Peyer's patch (tissue), 4 donors: ENCODE results near the gene RPL41. TPM values are rescaled to one million over a fixed set of nuclear protein-coding genes. Genes with fewer than 3 reads are reported as not detected.
"Not testable (repeated sequence)": the region's sequence is repeated elsewhere in the genome, so short reads cannot be mapped to it uniquely, and the experiment has no call there.

Experiments
- DNase-seq, 3 donors: peaks; one replicate each; pipeline ENCODE4 v3.0.0-alpha.2; 2017 to 2019
- H3K27ac ChIP-seq, 4 donors: fragments of 200-600 bp; sonication (generic); one replicate each; pipeline ENCODE4 v1.5.1; 2016 to 2019
- H3K27me3 ChIP-seq, 2 donors: fragments of 200-600 bp; sonication (generic); one replicate each; pipeline ENCODE4 v1.5.1; 2019
- H3K36me3 ChIP-seq, 3 donors: fragments of 200-600 bp; sonication (generic); one replicate each; pipeline ENCODE4 v1.5.1; 2016 to 2019
- H3K4me1 ChIP-seq, 4 donors: fragments of 200-600 bp; sonication (generic); one replicate each; pipeline ENCODE4 v1.5.1; 2016 to 2019
- H3K4me3 ChIP-seq, 4 donors: fragments of 200-600 bp; sonication (generic); 1 replicate in 3 of 4; 2 replicates in 1 of 4; pipeline ENCODE4 v1.5.1; 2016 to 2019; ENCODE audit warnings: mild to moderate bottlenecking in 1 of 4
- H3K9me3 ChIP-seq, 4 donors: fragments of 200-600 bp; sonication (generic); one replicate each; pipeline ENCODE4 v1.5.1; 2016 to 2019; ENCODE audit warnings: mild to moderate bottlenecking in 1 of 4
- POLR2A ChIP-seq, 2 donors: fragments of 450-650 bp; IDR thresholded peaks; one replicate each; pipeline ENCODE4 v1.5.1; 2017; ENCODE audit warnings: antibody characterized with exemption in 2 of 2, mild to moderate bottlenecking in 2 of 2, moderate library complexity in 2 of 2
- total RNA-seq, 4 donors: library from RNA; depleted of rRNA; stranded (reverse); fragments of >200 nt; gene quantifications; one replicate each; pipeline ENCODE4 v1.1.0, GENCODE V29; 2016
- TF ChIP-seq, protein P1 (sequence below), 6 experiments: fragments of 450-650 bp in 4 of 6; fragments of 200-600 bp in 2 of 6; sonication (generic) in 1 of 6; IDR thresholded peaks; one replicate each; pipeline ENCODE4 v1.5.1; 2017 to 2019; ENCODE audit warnings: antibody characterized with exemption in 6 of 6, mild to moderate bottlenecking in 3 of 6, moderate library complexity in 1 of 6

The RPL41 gene
- 1,000 to 10,000 TPM; 1,852 to 2,996 (median 2,194) TPM for total RNA-seq

GRCh38 chr12:56116267-56117081, at the start of gene RPL41:
RPL41 (plus strand) TSS chr12:56116633.
- TF ChIP-seq, protein P1, sequence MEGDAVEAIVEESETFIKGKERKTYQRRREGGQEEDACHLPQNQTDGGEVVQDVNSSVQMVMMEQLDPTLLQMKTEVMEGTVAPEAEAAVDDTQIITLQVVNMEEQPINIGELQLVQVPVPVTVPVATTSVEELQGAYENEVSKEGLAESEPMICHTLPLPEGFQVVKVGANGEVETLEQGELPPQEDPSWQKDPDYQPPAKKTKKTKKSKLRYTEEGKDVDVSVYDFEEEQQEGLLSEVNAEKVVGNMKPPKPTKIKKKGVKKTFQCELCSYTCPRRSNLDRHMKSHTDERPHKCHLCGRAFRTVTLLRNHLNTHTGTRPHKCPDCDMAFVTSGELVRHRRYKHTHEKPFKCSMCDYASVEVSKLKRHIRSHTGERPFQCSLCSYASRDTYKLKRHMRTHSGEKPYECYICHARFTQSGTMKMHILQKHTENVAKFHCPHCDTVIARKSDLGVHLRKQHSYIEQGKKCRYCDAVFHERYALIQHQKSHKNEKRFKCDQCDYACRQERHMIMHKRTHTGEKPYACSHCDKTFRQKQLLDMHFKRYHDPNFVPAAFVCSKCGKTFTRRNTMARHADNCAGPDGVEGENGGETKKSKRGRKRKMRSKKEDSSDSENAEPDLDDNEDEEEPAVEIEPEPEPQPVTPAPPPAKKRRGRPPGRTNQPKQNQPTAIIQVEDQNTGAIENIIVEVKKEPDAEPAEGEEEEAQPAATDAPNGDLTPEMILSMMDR (IDR thresholded peaks at IDR 0.05): peak in 3 of 6 experiments; percentile 19 to 22 (median 21)
- peak; percentile 88 to 96 for TF ChIP-seq POLR2A (IDR thresholded peaks at IDR 0.05)
- Histone ChIP-seq H3K4me1 (peaks cover 3 to 18% (median 4%) of the 10 kb centered on the region in 4 donors), H3K27me3 (no peaks in the 10 kb centered on the region), H3K36me3 (peaks cover 0 to 34% (median under 1%) of the 10 kb centered on the region in 3 donors), H3K27ac (peak within 1 kb of the TSS; percentile 94 to 96 (median 95)), H3K9me3 (no peaks in the 10 kb centered on the region), H3K4me3 (peak within 1 kb of the TSS; percentile 56 to 75 (median 64))
- peak; percentile 95 to 99 (median 96) for DNase-seq

- TF ChIP-seq, protein P1 (IDR thresholded peaks at IDR 0.05): no peak
- no peak for TF ChIP-seq POLR2A (IDR thresholded peaks at IDR 0.05)
- no peak for DNase-seq
- H3K4me1 ChIP-seq: no peaks in the 10 kb centered on the region
These were observed 44.8 kb upstream of the RPL41 start for GRCh38 chr12:56071648-56072047.

DNA sequence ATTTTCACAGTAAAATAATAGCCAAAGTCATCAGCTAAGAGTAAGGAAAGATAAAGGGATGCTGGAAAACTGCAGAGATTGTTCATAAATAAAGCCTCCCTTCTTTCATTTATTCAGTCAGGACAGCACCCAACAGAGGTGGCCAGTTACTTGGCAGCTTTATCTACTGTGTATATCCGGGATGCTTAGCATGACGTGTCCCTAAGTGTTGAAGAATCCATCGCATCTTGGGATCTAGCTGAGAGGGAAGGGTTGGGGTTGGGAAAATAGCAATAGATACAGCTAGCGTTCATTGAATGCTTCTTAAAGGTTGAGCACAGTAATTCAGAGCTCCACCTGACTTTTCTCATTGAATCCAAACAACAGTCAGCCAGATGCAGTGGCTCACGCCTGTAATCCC, 42.0 kb upstream of the RPL41 start:
- Histone ChIP-seq H3K27ac (no peak overlapping the region), H3K4me1 (no peaks in the 10 kb centered on the region), H3K4me3 (no peak overlapping the region), H3K27me3 (no peaks in the 10 kb centered on the region), H3K9me3 (no peaks in the 10 kb centered on the region), H3K36me3 (no peaks in the 10 kb centered on the region)
- DNase-seq: no peak
- TF ChIP-seq, protein P1 (IDR thresholded peaks at IDR 0.05): no peak
- no peak for TF ChIP-seq POLR2A (IDR thresholded peaks at IDR 0.05)

More at GRCh38 chr12:56071648-56072047, 44.8 kb upstream of the RPL41 start:
- H3K36me3 ChIP-seq: no peaks in the 10 kb centered on the region
- no peaks in the 10 kb centered on the region for H3K27me3 ChIP-seq
- no peak overlapping the region for H3K27ac ChIP-seq
- H3K4me3 ChIP-seq: no peak overlapping the region
- H3K9me3 ChIP-seq: no peaks in the 10 kb centered on the region

DNA sequence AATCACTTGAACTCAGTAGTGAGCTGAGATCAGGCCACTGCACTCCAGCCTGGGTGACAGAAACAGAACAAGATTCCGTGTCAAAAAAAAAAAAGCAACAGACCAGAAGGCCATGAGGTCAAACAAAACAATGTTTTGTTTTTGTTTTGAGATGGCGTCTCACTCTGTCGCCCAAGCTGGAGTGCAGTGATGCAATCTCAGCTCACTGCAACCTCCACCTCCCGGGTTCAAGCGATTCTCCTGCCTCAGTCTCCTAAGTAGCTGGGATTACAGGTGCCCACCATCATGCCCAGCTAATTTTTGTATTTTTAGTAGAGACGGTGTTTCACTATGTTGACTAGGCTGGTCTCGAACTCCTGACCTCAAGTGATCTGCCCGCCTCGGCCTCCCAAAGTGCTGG, 38.5 kb upstream of the RPL41 start:
- H3K4me3 ChIP-seq, H3K27ac ChIP-seq, DNase-seq, H3K4me1 ChIP-seq, H3K36me3 ChIP-seq, H3K9me3 ChIP-seq, H3K27me3 ChIP-seq: not testable (repeated sequence)

- TF ChIP-seq POLR2A (IDR thresholded peaks at IDR 0.05): no peak
- TF ChIP-seq, protein P1 (IDR thresholded peaks at IDR 0.05): no peak
- no peaks in the 10 kb centered on the region for H3K27me3 ChIP-seq
- no peak for DNase-seq
- H3K4me1 ChIP-seq: peaks cover 0 to 11% (median 3%) of the 10 kb centered on the region in 4 donors
- H3K4me3 ChIP-seq: no peak overlapping the region
- H3K9me3 ChIP-seq: no peaks in the 10 kb centered on the region
- H3K36me3 ChIP-seq: peaks cover 0 to under 1% (median 0%) of the 10 kb centered on the region in 3 donors
- peak overlapping the region in 2 of 4 donors; percentile 97 to 99 for H3K27ac ChIP-seq
These were observed 38.0 kb upstream of the RPL41 start for GRCh38 chr12:56078427-56078826.
